CD14-positive monocyte (primary cell): ENCODE results near the gene ANKRD53. TPM values are rescaled to one million over a fixed set of nuclear protein-coding genes. Genes with fewer than 3 reads are reported as not detected.

Experiments
- DNase-seq, 3 donors: peaks; one replicate each; pipeline ENCODE4 v3.0.0-alpha.2; 2011 to 2022
- H2AFZ ChIP-seq: 2 replicates; pipeline ENCODE4 v1.6.0; 2012; ENCODE audit warnings: mild to moderate bottlenecking, low read depth, low read length, inconsistent platforms; ENCODE audit not compliant: insufficient read depth, poor library complexity, severe bottlenecking
- H3K27ac ChIP-seq, 2 donors: 1 replicate in 1 of 2; 2 replicates in 1 of 2; pipeline ENCODE4 v1.5.1; 2012 to 2013; ENCODE audit warnings: low read length in 2 of 2, control low read depth in 1 of 2, inconsistent platforms in 1 of 2, low read depth in 1 of 2, mild to moderate bottlenecking in 1 of 2
- H3K27me3 ChIP-seq, 2 donors: one replicate each; pipeline versions ENCODE4 v1.6.0 to v1.6.1; 2011 to 2013; ENCODE audit warnings: low read length in 2 of 2; ENCODE audit not compliant: control insufficient read depth in 2 of 2, insufficient read depth in 2 of 2
- H3K36me3 ChIP-seq, 2 donors: replicated peaks in 1 of 2; 1 replicate in 1 of 2; 2 replicates in 1 of 2; pipeline versions ENCODE4 v1.5.1 to v1.6.1; 2012 to 2013; ENCODE audit warnings: low read length in 2 of 2, control low read depth in 1 of 2, inconsistent platforms in 1 of 2, mild to moderate bottlenecking in 1 of 2; ENCODE audit not compliant: insufficient read depth in 2 of 2, control insufficient read depth in 1 of 2
- H3K4me1 ChIP-seq, 2 donors: 1 replicate in 1 of 2; 2 replicates in 1 of 2; pipeline versions ENCODE4 v1.5.1 to v1.6.1; 2012 to 2013; ENCODE audit warnings: low read length in 2 of 2, control low read depth in 1 of 2, inconsistent platforms in 1 of 2, mild to moderate bottlenecking in 1 of 2, moderate library complexity in 1 of 2; ENCODE audit not compliant: insufficient read depth in 2 of 2, control insufficient read depth in 1 of 2
- H3K4me2 ChIP-seq: replicated peaks from 2 replicates; pipeline ENCODE3; 2012; ENCODE audit warnings: low read length, moderate library complexity, mild to moderate bottlenecking; ENCODE audit not compliant: poor library complexity, severe bottlenecking; ENCODE audit errors: extremely low read depth
- H3K4me3 ChIP-seq, 3 experiments: fragments of 200-600 bp in 1 of 3; sonication (generic) in 1 of 3; replicated peaks in 1 of 3; 1 replicate in 2 of 3; 2 replicates in 1 of 3; pipeline ENCODE4 v1.5.1; 2011 to 2013; ENCODE audit warnings: low read length in 3 of 3, mild to moderate bottlenecking in 3 of 3, control low read depth in 2 of 3, low read depth in 2 of 3, inconsistent platforms in 1 of 3, moderate library complexity in 1 of 3
- H3K79me2 ChIP-seq: 2 replicates; pipeline ENCODE4 v1.6.0; 2012; ENCODE audit warnings: mild to moderate bottlenecking, control low read depth, inconsistent platforms, low read length, moderate library complexity; ENCODE audit not compliant: insufficient read depth
- H3K9ac ChIP-seq: 2 replicates; pipeline ENCODE4 v1.6.0; 2017; ENCODE audit warnings: low read length, mild to moderate bottlenecking; ENCODE audit not compliant: insufficient read depth, poor library complexity, severe bottlenecking
- H3K9me3 ChIP-seq, 2 donors: replicated peaks in 1 of 2; 1 replicate in 1 of 2; 2 replicates in 1 of 2; pipeline versions ENCODE4 v1.5.1 to v1.6.1; 2012 to 2013; ENCODE audit warnings: low read length in 2 of 2, control low read depth in 1 of 2; ENCODE audit not compliant: control insufficient read depth in 1 of 2, insufficient read depth in 1 of 2
- H4K20me1 ChIP-seq: 2 replicates; pipeline ENCODE4 v1.6.0; 2012; ENCODE audit warnings: mild to moderate bottlenecking, low read length, control low read depth, moderate library complexity; ENCODE audit not compliant: insufficient read depth
- H3K27ac Mint-ChIP-seq, 7 donors: one replicate each; pipeline ENCODE4 v1.8.0; 2020; ENCODE audit warnings: mild to moderate bottlenecking in 7 of 7, mixed read lengths in 7 of 7, moderate library complexity in 6 of 7, inconsistent platforms in 2 of 7
- H3K27me3 Mint-ChIP-seq, 3 donors: one replicate each; pipeline ENCODE4 v1.8.0; 2021 to 2022; ENCODE audit warnings: low read depth in 3 of 3, mild to moderate bottlenecking in 3 of 3, mixed read lengths in 3 of 3, moderate library complexity in 3 of 3, inconsistent platforms in 1 of 3
- H3K36me3 Mint-ChIP-seq, 2 donors: one replicate each; pipeline ENCODE4 v1.8.0; 2020; ENCODE audit warnings: mixed read lengths in 2 of 2, inconsistent platforms in 1 of 2, mild to moderate bottlenecking in 1 of 2
- H3K4me1 Mint-ChIP-seq: one replicate; pipeline ENCODE4 v1.8.0; 2020; ENCODE audit warnings: mild to moderate bottlenecking, mixed read lengths
- H3K4me3 Mint-ChIP-seq, 2 donors: one replicate each; pipeline ENCODE4 v1.8.0; 2020; ENCODE audit warnings: mild to moderate bottlenecking in 2 of 2, mixed read lengths in 2 of 2, moderate library complexity in 1 of 2
- H3K9me3 Mint-ChIP-seq, 7 donors: one replicate each; pipeline ENCODE4 v1.8.0; 2020 to 2022; ENCODE audit warnings: mixed read lengths in 7 of 7, mild to moderate bottlenecking in 6 of 7, moderate library complexity in 6 of 7, inconsistent platforms in 2 of 7
- CTCF ChIP-seq: fragments of 200-600 bp; IDR thresholded peaks from one replicate; pipeline ENCODE4 v1.8.0; 2022; ENCODE audit warnings: antibody characterized with exemption, mild to moderate bottlenecking
- WGBS: methylation state at CpG from one replicate; pipeline ENCODE4 v1.1.5; 2013; ENCODE audit warnings: missing lambda C conversion rate; ENCODE audit not compliant: insufficient coverage; 5-methylcytosine and 5-hydroxymethylcytosine counted together
- intact Hi-C, 2 donors: fragments of 100-400 bp; cut with micrococcal nuclease; formaldehyde crosslinking; loops; one replicate each; pipeline versions ENCODE4 v1.15.0 to v1.15.1; 2023
- polyA plus RNA-seq, 3 donors: library from polyadenylated mRNA; depleted of rRNA in 1 of 3; unstranded in 2 of 3; stranded (reverse) in 1 of 3; fragments of 300-500 nt in 2 of 3; fragments of >200 nt in 1 of 3; fragmentation: Illumina TruSeq in 2 of 3; gene quantifications; 1 replicate in 2 of 3; 2 replicates in 1 of 3; pipeline ENCODE4 v1.2.3, GENCODE V29; 2012 to 2021

ANKRD53 gene
- polyA plus RNA-seq, 3 donors = 0.12 TPM; not detected in 2

GRCh38 chr2:70994009-70994698 lies 15.7 kb downstream of the ANKRD53 start:
- H3K27me3 Mint-ChIP-seq = peaks cover 0 to 2% (median 0%) of the 10 kb centered on the region in 3 donors
- under 1% methylated on average over 48 of the region's 49 CpGs for WGBS

More at GRCh38 chr2:70994009-70994698, 15.7 kb downstream of the ANKRD53 start:
- intact Hi-C loops = no loop called here
- Histone ChIP-seq H3K27me3 (no peaks in the 10 kb centered on the region), H3K4me1 (peaks cover 24 to 32% of the 10 kb centered on the region in 2 donors), H3K27ac (peak overlapping the region; percentile 36 to 84), H3K9me3 (no peaks in the 10 kb centered on the region), H3K79me2 (peaks cover 37% of the 10 kb centered on the region), H3K36me3 (peaks cover 27 to 37% of the 10 kb centered on the region in 2 donors), H3K9ac (peak overlapping the region; percentile 89), H4K20me1 (peaks cover 37% of the 10 kb centered on the region), H2AFZ (peak overlapping the region; percentile 99), H3K4me2 (peak overlapping the region; percentile 96), H3K4me3 (peak overlapping the region; percentile 79 to 93 (median 85))
- TF ChIP-seq CTCF = no peak
- Mint-ChIP-seq H3K9me3 (no peaks in the 10 kb centered on the region), H3K4me3 (peak overlapping the region; percentile 94 to 100), H3K27ac (peak overlapping the region; percentile 84 to 92 (median 89)), H3K4me1 (peaks cover 29% of the 10 kb centered on the region), H3K36me3 (peaks cover 28 to 37% of the 10 kb centered on the region in 2 donors)
- peak in 2 of 3 donors; percentile 17 to 28 for DNase-seq
